Stomach (tissue), 9 donors: Measurements from ENCODE around the gene WNT9B. TPM values are rescaled to one million over a fixed set of nuclear protein-coding genes. Genes with fewer than 3 reads are reported as not detected.

ENCODE experiments used
- DNase-seq, 2 donors: peaks; one replicate each; pipeline versions ENCODE4 v3.0.0 to v3.0.0-alpha.2; 2013 to 2019
- H3K27ac ChIP-seq, 5 donors: fragments of 200-600 bp in 4 of 5; sonication (generic) in 4 of 5; one replicate each; pipeline ENCODE4 v1.5.1; 2013 to 2019; ENCODE audit warnings: mild to moderate bottlenecking in 1 of 5, moderate library complexity in 1 of 5
- H3K27me3 ChIP-seq, 3 donors: fragments of 200-600 bp; sonication (generic); one replicate each; pipeline ENCODE4 v1.5.1; 2017 to 2019; ENCODE audit warnings: mixed run types in 1 of 3
- H3K36me3 ChIP-seq, 4 donors: fragments of 200-600 bp; sonication (generic); 1 replicate in 3 of 4; 2 replicates in 1 of 4; pipeline ENCODE4 v1.5.1; 2016 to 2019
- H3K4me1 ChIP-seq, 4 donors: fragments of 200-600 bp; sonication (generic); one replicate each; pipeline ENCODE4 v1.5.1; 2016 to 2019
- H3K4me3 ChIP-seq, 4 donors: fragments of 200-600 bp; sonication (generic) in 3 of 4; one replicate each; pipeline ENCODE4 v1.5.1; 2016 to 2019; ENCODE audit warnings: mild to moderate bottlenecking in 1 of 4
- H3K9me3 ChIP-seq, 4 donors: fragments of 200-600 bp; sonication (generic); one replicate each; pipeline ENCODE4 v1.5.1; 2016 to 2019
- CTCF ChIP-seq, 7 experiments: fragments of 450-650 bp in 4 of 7; fragments of 200-600 bp in 3 of 7; sonication (generic) in 3 of 7; IDR thresholded peaks; one replicate each; pipeline ENCODE4 v1.5.1; 2016 to 2019; ENCODE audit warnings: antibody characterized with exemption in 7 of 7, control low read depth in 2 of 7, mild to moderate bottlenecking in 1 of 7
- EP300 ChIP-seq: sonication (generic); formaldehyde crosslinking; IDR thresholded peaks from one replicate; pipeline ENCODE4 v1.6.1; 2017; ENCODE audit warnings: antibody characterized with exemption
- POLR2A ChIP-seq, 4 donors: fragments of 450-650 bp; IDR thresholded peaks; one replicate each; pipeline ENCODE4 v1.6.1; 2016; ENCODE audit warnings: antibody characterized with exemption in 4 of 4, control low read depth in 2 of 4, mild to moderate bottlenecking in 1 of 4, moderate library complexity in 1 of 4
- POLR2AphosphoS5 ChIP-seq, 3 donors: sonication (generic); formaldehyde crosslinking; IDR thresholded peaks; one replicate each; pipeline ENCODE4 v1.6.1; 2016; ENCODE audit warnings: antibody characterized with exemption in 3 of 3
- WGBS, 5 donors: extraction: QIAGEN DNeasy Blood & Tissue Kit in 3 of 5; methylation state at CpG; one replicate each; pipeline versions ENCODE4 v1.1.5 to v1.1.7; 2013 to 2018; 5-methylcytosine and 5-hydroxymethylcytosine counted together
- intact Hi-C: fragments of 100-400 bp; cut with DNase I; formaldehyde crosslinking; loops from one replicate; pipeline ENCODE4 v1.15.1; 2023; ENCODE audit warnings: low total_unique reads
- polyA plus RNA-seq, 3 donors: library from polyadenylated mRNA; stranded (reverse); fragments of 200-250 nt; gene quantifications; one replicate each; pipeline ENCODE4 v1.2.3, GENCODE V29; 2013
- total RNA-seq, 5 donors: library from RNA; depleted of rRNA; stranded (reverse); fragments of >200 nt; gene quantifications; one replicate each; pipeline versions ENCODE4 v1.1.0 to v1.2.3, GENCODE V29; 2014 to 2016
- donor health status: healthy with polysubstance abuse.
- donor health status: Bipolar disorder and iron deficiency.
- donor health status: healthy.

Gene WNT9B
- total and polyA plus RNA-seq, 8 donors, result 0.05 TPM; not detected in 7

- intact Hi-C loops, result no loop called here
- H3K9me3 ChIP-seq, result no peaks in the 10 kb centered on the region
- no peaks in the 10 kb centered on the region for H3K36me3 ChIP-seq
- peaks cover 0 to 55% (median 9%) of the 10 kb centered on the region in 3 donors for H3K27me3 ChIP-seq
- DNase-seq, result no peak
- H3K4me3 ChIP-seq, result no peak overlapping the region
- 68 to 78% (median 75%) methylated on average over 10 of the region's 10 CpGs for WGBS, 5 donors
- H3K4me1 ChIP-seq, result no peaks in the 10 kb centered on the region
- H3K27ac ChIP-seq, result no peak overlapping the region
- TF ChIP-seq POLR2AphosphoS5 (IDR thresholded peaks at IDR 0.05), result no peak
- TF ChIP-seq CTCF (IDR thresholded peaks at IDR 0.05), result no peak
Observed at GRCh38 chr17:46885415-46886309, 34.3 kb downstream of the WNT9B start.

- no peak for DNase-seq
- 80 to 94% (median 84%) methylated on average over 1 of the region's 1 CpG for WGBS, 5 donors
- intact Hi-C loops, result no loop called here
- no peaks in the 10 kb centered on the region for H3K36me3 ChIP-seq
- peaks cover 0 to 62% (median 9%) of the 10 kb centered on the region in 3 donors for H3K27me3 ChIP-seq
- H3K4me1 ChIP-seq, result no peaks in the 10 kb centered on the region
- H3K4me3 ChIP-seq, result no peak overlapping the region
- TF ChIP-seq POLR2A (IDR thresholded peaks at IDR 0.05) (no peak), CTCF (IDR thresholded peaks at IDR 0.05) (no peak), EP300 (no peak), POLR2AphosphoS5 (IDR thresholded peaks at IDR 0.05) (no peak)
- no peaks in the 10 kb centered on the region for H3K9me3 ChIP-seq
- H3K27ac ChIP-seq, result no peak overlapping the region
Observed at GRCh38 chr17:46886310-46886663, 34.9 kb downstream of the WNT9B start.

DNA sequence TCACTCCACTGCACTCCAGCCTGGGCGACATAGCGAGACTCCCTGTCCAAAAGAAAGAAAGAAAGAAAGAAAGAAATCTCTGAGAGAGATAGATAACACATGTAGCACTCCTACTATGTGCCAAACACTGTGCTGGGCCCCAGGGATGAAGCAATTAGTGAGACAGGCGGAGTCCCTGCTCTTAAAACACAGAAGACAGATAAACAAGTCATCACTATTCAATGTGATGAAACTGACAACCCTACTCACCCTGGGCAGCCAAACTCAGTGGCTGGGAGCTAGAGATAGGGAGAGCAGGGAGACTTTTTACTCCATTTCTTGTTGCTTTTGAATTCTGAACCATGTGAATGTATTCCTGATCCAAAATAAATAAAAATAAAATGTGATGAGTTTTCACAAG lies 36.3 kb downstream of the WNT9B start:
- intact Hi-C loops, result no loop called here
- TF ChIP-seq POLR2A (IDR thresholded peaks at IDR 0.05) (no peak), POLR2AphosphoS5 (IDR thresholded peaks at IDR 0.05) (no peak), EP300 (no peak), CTCF (IDR thresholded peaks at IDR 0.05) (no peak)
- peaks cover 0 to 75% (median 9%) of the 10 kb centered on the region in 3 donors for H3K27me3 ChIP-seq
- 75 to 95% (median 87%) methylated on average over 3 of the region's 3 CpGs for whole genome bisulfite sequencing, 5 donors
- H3K4me1 ChIP-seq, result no peaks in the 10 kb centered on the region
- H3K9me3 ChIP-seq, result no peaks in the 10 kb centered on the region
- no peak overlapping the region for H3K4me3 ChIP-seq
- no peak for DNase-seq
- H3K36me3 ChIP-seq, result no peaks in the 10 kb centered on the region
- H3K27ac ChIP-seq, result no peak overlapping the region

DNA sequence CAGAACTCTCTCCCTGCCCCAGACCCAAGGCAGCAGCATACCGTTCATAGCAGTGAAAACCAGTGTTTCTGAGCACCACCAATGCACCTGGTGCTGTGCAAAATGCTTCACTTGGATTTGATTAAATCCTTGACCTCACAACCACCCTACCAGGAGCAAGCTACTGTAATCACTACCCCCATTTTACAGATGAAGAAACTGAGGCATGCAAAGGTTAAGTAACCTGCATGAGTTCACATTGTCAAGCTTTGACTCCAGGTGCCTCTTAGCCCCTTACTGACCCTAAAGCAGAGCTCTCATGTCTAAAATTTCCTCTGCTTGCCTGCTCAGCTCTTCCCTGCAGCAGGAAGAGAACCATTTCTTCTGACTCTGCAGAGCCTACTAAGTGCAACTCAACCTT lies 37.3 kb downstream of the WNT9B start:
- no peak for DNase-seq
- TF ChIP-seq CTCF (IDR thresholded peaks at IDR 0.05), result no peak
- WGBS, 5 donors, result 48 to 100% (median 73%) methylated on average over 1 of the region's 1 CpG
- Histone ChIP-seq H3K27ac (no peak overlapping the region), H3K4me1 (no peaks in the 10 kb centered on the region), H3K27me3 (peaks cover 0 to 80% (median 12%) of the 10 kb centered on the region in 3 donors), H3K36me3 (no peaks in the 10 kb centered on the region), H3K9me3 (no peaks in the 10 kb centered on the region), H3K4me3 (no peak overlapping the region)
- intact Hi-C loops, result no loop called here
